DOHH2 (cell line): ENCODE measurements around the gene MKLN1.

Source experiments
- CTCF ChIP-seq: fragments of 200-600 bp; sonication (generic); IDR thresholded peaks from one replicate; pipeline ENCODE4 v1.5.1; 2014; ENCODE audit warnings: antibody characterized with exemption, mild to moderate bottlenecking, low read depth, low read length; ENCODE audit not compliant: poor library complexity, severe bottlenecking
- EZH2phosphoT487 ChIP-seq: fragments of 200-600 bp; sonication (generic); IDR thresholded peaks from 2 replicates; pipeline ENCODE4 v1.6.1; 2017; ENCODE audit warnings: borderline replicate concordance, mild to moderate bottlenecking, antibody characterized with exemption, low read length, moderate library complexity, mixed read lengths

- TF ChIP-seq CTCF (no peak), EZH2phosphoT487 (no peak)
Measured at GRCh38 chr7:131538813-131539179, 211.1 kb downstream of the MKLN1 start.
